Activated T-helper 1 cell treated with anti-CD3 and anti-CD28 coated beads, Interleukin-12 subunit alpha, Interleukin-12 subunit beta, Interleukin-2, Interleukin-4 antibody, amounts not matched to agents 30 ng/mL and 10 ng/mL and 1 ng/mL, durations not matched to agents 14 hours and 24 hours and 36 hours (primary cell): Measurements from ENCODE around the gene NISCH. TPM values are rescaled to one million over a fixed set of nuclear protein-coding genes. Genes with fewer than 3 reads are reported as not detected.

Source experiments
- DNase-seq: peaks from one replicate; pipeline ENCODE4 v3.0.0; 2021; ENCODE audit warnings: low spot score
- H3K27ac Mint-ChIP-seq: one replicate; pipeline ENCODE4 v1.8.0; 2021; ENCODE audit warnings: mild to moderate bottlenecking, mixed read lengths
- H3K27me3 Mint-ChIP-seq: one replicate; pipeline ENCODE4 v1.8.0; 2022; ENCODE audit warnings: mild to moderate bottlenecking, moderate library complexity, mixed read lengths; ENCODE audit not compliant: insufficient read depth
- H3K36me3 Mint-ChIP-seq: one replicate; pipeline ENCODE4 v1.8.0; 2021; ENCODE audit warnings: low read depth, mixed read lengths
- H3K4me1 Mint-ChIP-seq: one replicate; pipeline ENCODE4 v1.8.0; 2021; ENCODE audit warnings: low read depth, mixed read lengths
- H3K4me3 Mint-ChIP-seq: one replicate; pipeline ENCODE4 v1.8.0; 2021; ENCODE audit warnings: mild to moderate bottlenecking, moderate library complexity, mixed read lengths
- H3K9me3 Mint-ChIP-seq: one replicate; pipeline ENCODE4 v1.8.0; 2021; ENCODE audit warnings: mixed read lengths
- intact Hi-C: fragments of 100-400 bp; cut with micrococcal nuclease; formaldehyde crosslinking; loops from one replicate; pipeline ENCODE4 v1.15.1; 2024
- total RNA-seq: library from RNA; stranded (reverse); gene quantifications from 2 replicates; pipeline ENCODE4 v1.2.3, GENCODE V29; 2022

Gene NISCH
- total RNA-seq, 1 donor from 2014 or later = 74.2 TPM

DNA sequence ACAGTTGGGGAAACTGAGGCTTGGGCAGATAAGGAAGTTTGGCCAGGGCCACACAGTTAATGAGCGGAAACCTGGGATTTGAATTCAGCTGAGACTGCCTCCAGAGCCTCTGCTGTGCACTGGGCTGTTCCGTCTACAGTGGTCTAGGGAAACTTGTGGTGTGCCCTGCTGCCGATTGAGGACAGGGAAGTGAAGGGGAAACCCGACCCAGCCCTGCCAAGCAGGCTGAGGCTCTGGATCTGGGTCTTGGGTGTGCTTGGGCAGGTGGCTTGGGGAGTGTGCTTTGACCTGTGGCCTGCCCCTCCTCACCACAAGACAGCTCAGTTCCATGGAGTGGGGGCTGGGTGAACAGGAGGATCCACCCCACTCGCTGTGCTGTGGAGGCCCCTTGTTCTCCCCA lies 17.6 kb downstream of the NISCH start:
- Mint-ChIP-seq H3K27me3 (no peaks in the 10 kb centered on the region), H3K4me3 (no peak overlapping the region), H3K4me1 (no peaks in the 10 kb centered on the region), H3K27ac (no peak overlapping the region), H3K9me3 (no peaks in the 10 kb centered on the region), H3K36me3 (peaks cover 21% of the 10 kb centered on the region)
- intact Hi-C loops = no loop called here
- DNase-seq = no peak

DNA sequence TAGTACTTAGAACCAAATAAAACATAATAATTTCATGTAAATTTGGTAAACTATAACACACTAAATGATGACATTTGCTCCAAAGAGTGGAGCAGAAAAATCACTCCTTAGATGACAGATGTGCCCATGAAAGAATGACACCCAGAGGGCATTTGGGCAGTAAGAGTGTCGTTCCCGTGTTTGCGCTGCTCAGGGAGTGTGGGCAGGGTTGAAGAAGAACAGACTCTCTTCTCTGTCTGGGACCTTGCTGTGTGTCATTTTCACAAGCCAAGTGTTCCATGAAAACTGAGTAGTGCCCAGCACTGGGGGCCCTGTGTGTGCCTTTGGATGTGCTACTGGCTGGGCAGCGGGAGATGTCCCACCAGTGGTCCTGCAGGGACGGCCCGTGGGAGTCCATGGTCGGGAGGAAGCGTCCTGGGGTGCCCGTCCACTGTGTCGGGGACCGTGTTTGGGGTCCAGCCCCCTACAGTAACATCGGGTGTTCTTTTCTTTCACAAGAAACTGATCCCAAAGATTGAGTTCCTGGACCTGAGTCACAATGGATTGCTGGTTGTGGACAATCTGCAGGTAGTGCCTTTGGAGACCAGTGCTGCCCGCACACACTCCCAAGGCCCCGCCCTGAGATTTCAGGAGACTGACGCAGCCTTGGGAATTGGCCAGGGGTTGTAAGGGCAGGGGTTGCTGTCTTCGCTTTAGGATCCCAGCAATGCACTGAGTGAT lies 21.8 kb downstream of the NISCH start:
- H3K36me3 Mint-ChIP-seq = peaks cover 29% of the 10 kb centered on the region
- intact Hi-C loops = no loop called here
- H3K9me3 Mint-ChIP-seq = no peaks in the 10 kb centered on the region
- H3K4me1 Mint-ChIP-seq = no peaks in the 10 kb centered on the region
- no peaks in the 10 kb centered on the region for H3K27me3 Mint-ChIP-seq
- H3K27ac Mint-ChIP-seq = no peak overlapping the region
- DNase-seq = no peak
- no peak overlapping the region for H3K4me3 Mint-ChIP-seq

GRCh38 chr3:52477796-52478095 lies 22.3 kb downstream of the NISCH start:
- intact Hi-C loops = no loop called here
- Mint-ChIP-seq H3K36me3 (peaks cover 31% of the 10 kb centered on the region), H3K4me1 (no peaks in the 10 kb centered on the region), H3K27me3 (no peaks in the 10 kb centered on the region), H3K4me3 (no peak overlapping the region), H3K9me3 (no peaks in the 10 kb centered on the region), H3K27ac (no peak overlapping the region)
- no peak for DNase-seq

- Mint-ChIP-seq H3K27me3 (no peaks in the 10 kb centered on the region), H3K4me3 (no peak overlapping the region), H3K4me1 (no peaks in the 10 kb centered on the region), H3K9me3 (no peaks in the 10 kb centered on the region), H3K27ac (no peak overlapping the region), H3K36me3 (peaks cover 24% of the 10 kb centered on the region)
- no peak for DNase-seq
- intact Hi-C loops = no loop called here
Observed at GRCh38 chr3:52479037-52479876, 23.9 kb downstream of the NISCH start.

- Mint-ChIP-seq H3K4me3 (no peak overlapping the region), H3K9me3 (no peaks in the 10 kb centered on the region), H3K4me1 (no peaks in the 10 kb centered on the region), H3K36me3 (peaks cover 24% of the 10 kb centered on the region), H3K27ac (no peak overlapping the region), H3K27me3 (no peaks in the 10 kb centered on the region)
- intact Hi-C loops = no loop called here
- DNase-seq = no peak
Observed at GRCh38 chr3:52479877-52480575, 24.6 kb downstream of the NISCH start.

GRCh38 chr3:52480768-52481715 lies 25.6 kb downstream of the NISCH start:
- Mint-ChIP-seq H3K4me3 (no peak overlapping the region), H3K36me3 (peaks cover 20% of the 10 kb centered on the region), H3K27me3 (no peaks in the 10 kb centered on the region), H3K27ac (no peak overlapping the region), H3K4me1 (no peaks in the 10 kb centered on the region), H3K9me3 (no peaks in the 10 kb centered on the region)
- intact Hi-C loops = no loop called here
- no peak for DNase-seq

- H3K9me3 Mint-ChIP-seq = no peaks in the 10 kb centered on the region
- H3K27ac Mint-ChIP-seq = no peak overlapping the region
- no peak for DNase-seq
- no peaks in the 10 kb centered on the region for H3K4me1 Mint-ChIP-seq
- intact Hi-C loops = no loop called here
- no peak overlapping the region for H3K4me3 Mint-ChIP-seq
- no peaks in the 10 kb centered on the region for H3K27me3 Mint-ChIP-seq
- peaks cover 20% of the 10 kb centered on the region for H3K36me3 Mint-ChIP-seq
Observed at GRCh38 chr3:52481819-52482521, 26.6 kb downstream of the NISCH start.

DNA sequence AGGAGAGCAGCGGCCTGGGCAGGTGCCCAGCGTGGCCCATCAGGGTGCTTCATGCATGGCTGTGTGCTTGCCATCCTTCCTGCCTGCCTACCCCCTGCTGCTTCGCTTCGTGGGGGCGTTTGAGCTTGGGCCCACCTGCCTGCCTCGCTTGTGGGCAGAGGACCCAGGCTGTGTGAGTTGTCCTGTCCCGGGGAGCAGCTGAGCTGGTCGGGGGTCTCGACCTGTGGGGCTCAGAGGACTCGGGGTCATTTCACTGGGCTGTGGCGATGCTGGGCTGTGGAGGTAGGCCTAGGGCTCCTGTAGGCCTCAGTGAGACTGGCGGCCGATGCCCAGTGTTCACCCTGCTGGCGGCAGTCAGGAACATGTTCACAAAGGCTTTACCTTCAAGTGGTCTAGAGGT lies 27.7 kb downstream of the NISCH start:
- H3K36me3 Mint-ChIP-seq = peaks cover 21% of the 10 kb centered on the region
- intact Hi-C loops = no loop called here
- no peak overlapping the region for H3K27ac Mint-ChIP-seq
- no peak for DNase-seq
- H3K9me3 Mint-ChIP-seq = no peaks in the 10 kb centered on the region
- no peak overlapping the region for H3K4me3 Mint-ChIP-seq
- H3K27me3 Mint-ChIP-seq = no peaks in the 10 kb centered on the region
- H3K4me1 Mint-ChIP-seq = no peaks in the 10 kb centered on the region

DNA sequence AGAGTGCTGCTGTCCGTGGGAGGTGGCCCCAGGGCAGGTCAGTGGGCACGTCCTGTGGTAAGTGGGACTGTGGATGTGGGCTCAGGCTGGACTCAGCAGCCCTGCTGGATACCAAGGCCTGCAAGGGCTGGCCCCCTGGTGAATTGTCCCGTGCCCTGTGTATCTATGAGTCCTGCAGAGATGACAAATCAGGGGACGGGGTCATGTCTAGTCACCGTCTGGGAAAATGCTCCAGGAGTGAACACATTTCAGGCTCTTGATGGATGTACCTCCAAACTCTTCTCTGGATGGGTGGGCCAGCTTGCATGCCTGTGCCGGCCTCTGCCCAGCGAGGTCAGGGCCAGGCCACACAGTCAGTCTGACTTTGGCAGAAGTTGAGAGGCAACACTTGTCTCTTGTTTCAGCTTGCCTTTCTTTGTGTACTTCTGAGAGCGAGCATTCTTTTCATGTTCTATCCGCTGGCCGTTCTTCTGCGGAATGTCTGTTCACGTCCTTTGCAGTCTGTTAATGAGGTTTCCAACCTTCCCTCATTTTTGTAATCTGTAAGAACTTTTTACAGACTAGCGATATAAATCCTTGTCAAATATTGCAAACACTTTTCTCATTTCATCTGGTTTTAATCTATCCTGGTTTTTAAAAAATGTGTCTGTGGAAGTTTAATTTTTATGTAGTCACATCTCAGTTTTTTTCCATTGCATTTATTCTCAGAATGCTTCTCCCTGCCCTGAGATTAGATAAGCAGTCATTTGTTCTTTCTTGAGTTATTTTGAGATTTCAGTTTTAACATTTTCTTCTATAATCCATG lies 28.4 kb downstream of the NISCH start:
- Mint-ChIP-seq H3K9me3 (no peaks in the 10 kb centered on the region), H3K27me3 (no peaks in the 10 kb centered on the region), H3K27ac (no peak overlapping the region), H3K36me3 (peaks cover 17% of the 10 kb centered on the region), H3K4me3 (no peak overlapping the region), H3K4me1 (no peaks in the 10 kb centered on the region)
- intact Hi-C loops = no loop called here
- DNase-seq = no peak

DNA sequence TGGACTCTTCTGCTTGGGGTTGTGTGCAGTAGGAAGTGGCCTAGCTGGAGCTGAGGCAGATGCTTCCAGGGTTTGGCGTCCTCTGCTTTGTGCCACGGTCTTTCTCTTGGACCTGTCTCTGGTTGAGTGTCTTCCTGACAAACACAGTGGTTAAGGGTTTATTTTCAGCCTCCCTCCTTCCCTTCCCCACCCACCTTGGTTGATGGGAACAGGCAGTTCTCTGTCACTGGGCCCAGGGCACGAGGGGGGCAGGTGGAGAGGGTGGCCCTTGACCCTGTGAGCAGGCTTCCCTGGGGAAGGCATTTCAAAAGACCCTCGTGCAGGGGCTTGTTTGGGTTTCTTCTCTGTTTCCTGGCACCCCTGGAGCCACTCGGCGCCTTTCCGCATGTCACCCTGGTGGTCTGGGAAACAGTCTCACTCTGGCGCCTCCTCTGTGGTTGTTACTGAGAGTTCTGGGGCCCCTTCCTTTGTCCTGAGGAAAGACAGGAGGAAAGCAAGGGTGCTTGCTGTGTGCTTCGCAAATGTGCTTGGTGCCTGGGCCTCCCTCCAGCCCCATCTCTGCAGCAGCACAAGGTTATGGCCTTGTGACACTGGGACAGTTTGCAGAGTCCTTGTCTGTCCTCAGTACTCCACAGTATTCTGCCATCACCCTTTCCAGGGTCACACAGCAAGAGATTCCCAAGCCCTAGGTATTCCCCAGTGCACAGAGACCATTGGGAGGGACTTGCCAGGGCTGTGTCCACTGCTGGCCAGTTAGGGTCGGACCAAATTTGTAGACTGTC lies 29.5 kb downstream of the NISCH start:
- H3K27me3 Mint-ChIP-seq = no peaks in the 10 kb centered on the region
- H3K27ac Mint-ChIP-seq = peak overlapping the region; percentile 44
- no peaks in the 10 kb centered on the region for H3K9me3 Mint-ChIP-seq
- no peak for DNase-seq
- no peak overlapping the region for H3K4me3 Mint-ChIP-seq
- H3K4me1 Mint-ChIP-seq = no peaks in the 10 kb centered on the region
- intact Hi-C loops = no loop called here
- peaks cover 16% of the 10 kb centered on the region for H3K36me3 Mint-ChIP-seq
